ENCODE results near the gene GNA15.

The GNA15 gene

DNA sequence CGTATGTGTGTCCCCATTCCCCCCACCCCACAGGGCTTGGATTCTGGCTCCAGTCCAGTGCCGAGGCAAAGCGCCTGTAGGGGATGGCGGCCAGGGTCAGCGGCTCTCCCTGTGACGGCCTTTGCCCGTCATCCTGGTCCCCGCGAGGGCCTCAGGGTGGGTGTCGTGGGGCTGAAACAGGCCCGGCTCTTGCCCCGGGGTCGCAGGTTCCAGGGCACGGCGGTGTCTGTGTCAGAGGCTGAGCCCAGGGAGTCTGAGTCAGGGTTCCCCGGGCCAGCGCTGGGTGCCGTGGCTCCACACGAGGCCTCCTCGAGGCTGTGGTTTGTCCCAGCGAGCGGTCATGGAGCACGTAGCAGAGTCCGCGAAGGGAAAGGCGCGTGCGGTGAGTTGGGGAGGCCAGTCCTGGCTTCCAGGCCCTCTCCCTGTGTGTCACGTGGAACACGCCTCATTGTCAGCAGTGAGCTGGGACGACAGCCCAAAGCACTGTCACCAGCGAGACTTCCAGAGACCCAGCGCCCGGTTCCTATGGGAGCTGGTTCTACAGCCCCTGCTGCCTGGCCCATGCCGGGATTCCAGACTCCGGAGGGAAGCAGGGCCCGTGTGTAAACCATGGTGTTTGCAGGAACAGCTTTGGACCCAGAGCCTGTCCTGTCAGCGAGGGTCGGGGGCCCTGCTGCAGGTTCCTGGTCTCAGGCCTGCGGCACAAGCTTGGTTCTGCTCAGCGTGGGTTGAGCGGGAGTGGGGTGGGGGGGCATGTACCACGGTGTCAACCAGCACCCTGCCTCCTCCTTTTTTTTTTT is 63.3 kb downstream of the GNA15 start:
- Histone ChIP-seq H3K79me2 (ENCODE audit: low read length) (no peaks in the 10 kb centered on the region), H3K36me3 (replicated peaks; ENCODE audit: insufficient read depth, low read length) (no peaks in the 10 kb centered on the region; the same call in 1 of the 2 replicates), H3K4me3 (ENCODE audit: low read length) (no peak overlapping the region), H2AFZ (ENCODE audit: low read length) (no peak overlapping the region), H3K9ac (ENCODE audit: low read length) (no peak overlapping the region), H3K27ac (ENCODE audit: low read length) (no peak overlapping the region), H3F3A (ENCODE audit: insufficient read depth, low read length) (no peaks in the 10 kb centered on the region), H3K4me2 (ENCODE audit: low read depth, low read length) (no peak overlapping the region), H4K20me1 (ENCODE audit: insufficient read depth, low read length) (0 out of 2 replicates have a peak, but pooled peaks cover 4% of the 10 kb centered on the region), H3K9me3 (replicated peaks; ENCODE audit: insufficient read depth, low read length) (no peaks in the 10 kb centered on the region), H3K4me1 (ENCODE audit: low read length) (no peaks in the 10 kb centered on the region), H3K27me3 (replicated peaks; ENCODE audit: insufficient read depth, low read length) (no peaks in the 10 kb centered on the region), H3K9me2 (replicated peaks; ENCODE audit: insufficient read depth, low read length) (no peaks in the 10 kb centered on the region)
- no peak for DNase-seq
- no peak for TF ChIP-seq EZH2 (optimal IDR thresholded peaks at IDR 0.05; ENCODE audit: low read depth, low read length)
- TF ChIP-seq, protein P1, sequence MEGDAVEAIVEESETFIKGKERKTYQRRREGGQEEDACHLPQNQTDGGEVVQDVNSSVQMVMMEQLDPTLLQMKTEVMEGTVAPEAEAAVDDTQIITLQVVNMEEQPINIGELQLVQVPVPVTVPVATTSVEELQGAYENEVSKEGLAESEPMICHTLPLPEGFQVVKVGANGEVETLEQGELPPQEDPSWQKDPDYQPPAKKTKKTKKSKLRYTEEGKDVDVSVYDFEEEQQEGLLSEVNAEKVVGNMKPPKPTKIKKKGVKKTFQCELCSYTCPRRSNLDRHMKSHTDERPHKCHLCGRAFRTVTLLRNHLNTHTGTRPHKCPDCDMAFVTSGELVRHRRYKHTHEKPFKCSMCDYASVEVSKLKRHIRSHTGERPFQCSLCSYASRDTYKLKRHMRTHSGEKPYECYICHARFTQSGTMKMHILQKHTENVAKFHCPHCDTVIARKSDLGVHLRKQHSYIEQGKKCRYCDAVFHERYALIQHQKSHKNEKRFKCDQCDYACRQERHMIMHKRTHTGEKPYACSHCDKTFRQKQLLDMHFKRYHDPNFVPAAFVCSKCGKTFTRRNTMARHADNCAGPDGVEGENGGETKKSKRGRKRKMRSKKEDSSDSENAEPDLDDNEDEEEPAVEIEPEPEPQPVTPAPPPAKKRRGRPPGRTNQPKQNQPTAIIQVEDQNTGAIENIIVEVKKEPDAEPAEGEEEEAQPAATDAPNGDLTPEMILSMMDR (IDR thresholded peaks at IDR 0.05; ENCODE audit: low read length), result no peak
- no peak for TF ChIP-seq EZH2phosphoT487 (IDR thresholded peaks at IDR 0.05; ENCODE audit: low read length)

DNA sequence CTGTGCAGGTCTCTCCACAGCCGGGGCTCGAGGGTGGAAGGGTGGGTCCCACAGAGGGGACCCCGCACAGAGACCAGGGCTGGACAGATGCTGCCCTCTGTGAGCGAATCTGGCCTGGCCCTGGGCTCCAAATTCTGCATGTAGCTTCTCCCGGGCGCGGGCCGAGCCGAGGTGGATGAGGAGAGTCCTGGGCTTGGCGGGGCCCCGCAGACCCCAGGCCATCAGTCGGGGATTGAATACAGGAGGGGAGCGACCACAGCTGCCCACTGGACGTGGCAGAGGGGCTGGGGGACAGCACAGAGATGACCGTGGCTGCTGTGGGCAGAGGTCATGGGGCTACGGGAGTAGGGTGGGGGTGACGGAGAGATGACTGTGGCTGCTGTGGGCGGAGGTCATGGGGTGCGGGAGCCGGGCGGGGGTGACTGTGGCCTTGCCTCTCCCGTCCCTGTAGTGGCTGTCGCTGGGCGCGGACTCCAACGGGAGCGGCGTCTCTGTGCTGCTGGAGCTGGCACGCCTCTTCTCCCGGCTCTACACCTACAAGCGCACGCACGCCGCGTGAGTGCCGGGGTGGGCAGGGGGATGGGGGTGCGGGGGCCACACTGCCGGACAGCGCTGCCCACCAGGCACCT is 65.4 kb downstream of the GNA15 start:
- no peak overlapping the region for H3K9ac ChIP-seq (ENCODE audit: low read length)
- no peaks in the 10 kb centered on the region for H4K20me1 ChIP-seq (ENCODE audit: insufficient read depth, low read length)
- H3K9me3 ChIP-seq (replicated peaks; ENCODE audit: insufficient read depth, low read length), result no peaks in the 10 kb centered on the region
- no peaks in the 10 kb centered on the region for H3F3A ChIP-seq (ENCODE audit: insufficient read depth, low read length)
- H3K4me2 ChIP-seq (ENCODE audit: low read depth, low read length), result no peak overlapping the region
- no peaks in the 10 kb centered on the region for H3K79me2 ChIP-seq (ENCODE audit: low read length)
- no peaks in the 10 kb centered on the region for H3K36me3 ChIP-seq (replicated peaks; ENCODE audit: insufficient read depth, low read length)
- TF ChIP-seq, protein P1 (IDR thresholded peaks at IDR 0.05; ENCODE audit: low read length), result no peak
- TF ChIP-seq EZH2phosphoT487 (IDR thresholded peaks at IDR 0.05; ENCODE audit: low read length), result no peak
- no peak for TF ChIP-seq EZH2 (optimal IDR thresholded peaks at IDR 0.05; ENCODE audit: low read depth, low read length)
- H3K4me3 ChIP-seq (ENCODE audit: low read length), result no peak overlapping the region
- H2AFZ ChIP-seq (ENCODE audit: low read length), result no peak overlapping the region
- H3K9me2 ChIP-seq (replicated peaks; ENCODE audit: insufficient read depth, low read length), result no peaks in the 10 kb centered on the region
- no peak overlapping the region for H3K27ac ChIP-seq (ENCODE audit: low read length)
- no peaks in the 10 kb centered on the region for H3K4me1 ChIP-seq (ENCODE audit: low read length)
- no peak for DNase-seq
- no peaks in the 10 kb centered on the region for H3K27me3 ChIP-seq (replicated peaks; ENCODE audit: insufficient read depth, low read length)

DNA sequence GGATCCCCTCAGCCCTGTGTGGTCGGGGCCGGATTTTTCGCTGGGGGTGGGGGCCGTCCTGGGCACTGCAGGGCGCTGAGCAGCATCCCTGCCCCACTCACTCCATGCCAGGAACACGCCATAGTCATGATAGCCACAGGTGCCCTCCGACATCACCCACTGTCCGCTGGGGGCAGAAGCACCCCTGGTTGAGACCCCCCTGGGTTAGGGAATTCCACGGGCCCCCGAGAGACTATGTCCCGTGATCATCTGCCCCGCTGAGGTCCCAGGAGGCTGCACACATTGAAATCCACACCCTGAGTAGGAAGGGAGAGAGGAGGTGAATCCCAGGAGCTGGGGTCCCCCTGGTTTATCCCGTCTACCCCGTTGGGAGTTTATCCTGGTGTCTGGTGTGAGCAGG is 66.1 kb downstream of the GNA15 start:
- Histone ChIP-seq H3K4me2 (ENCODE audit: low read depth, low read length) (no peak overlapping the region), H3K4me1 (ENCODE audit: low read length) (no peaks in the 10 kb centered on the region), H3F3A (ENCODE audit: insufficient read depth, low read length) (no peaks in the 10 kb centered on the region), H3K36me3 (replicated peaks; ENCODE audit: insufficient read depth, low read length) (no peaks in the 10 kb centered on the region), H2AFZ (ENCODE audit: low read length) (no peak overlapping the region), H4K20me1 (ENCODE audit: insufficient read depth, low read length) (no peaks in the 10 kb centered on the region), H3K4me3 (ENCODE audit: low read length) (no peak overlapping the region), H3K9ac (ENCODE audit: low read length) (no peak overlapping the region), H3K27me3 (replicated peaks; ENCODE audit: insufficient read depth, low read length) (no peaks in the 10 kb centered on the region), H3K9me3 (replicated peaks; ENCODE audit: insufficient read depth, low read length) (no peaks in the 10 kb centered on the region), H3K9me2 (replicated peaks; ENCODE audit: insufficient read depth, low read length) (no peaks in the 10 kb centered on the region), H3K27ac (ENCODE audit: low read length) (no peak overlapping the region), H3K79me2 (ENCODE audit: low read length) (no peaks in the 10 kb centered on the region)
- TF ChIP-seq, protein P1 (IDR thresholded peaks at IDR 0.05; ENCODE audit: low read length), result no peak
- no peak for TF ChIP-seq EZH2 (optimal IDR thresholded peaks at IDR 0.05; ENCODE audit: low read depth, low read length)
- no peak for TF ChIP-seq EZH2phosphoT487 (IDR thresholded peaks at IDR 0.05; ENCODE audit: low read length)
- DNase-seq, result no peak
